Vagina (tissue), 2 donors: ENCODE data around the gene CT45A6.
"Not testable (repeated sequence)": the region's sequence is repeated elsewhere in the genome, so short reads cannot be mapped to it uniquely, and the experiment has no call there.

Source experiments
- CTCF ChIP-seq, 3 experiments: fragments of 450-650 bp in 2 of 3; fragments of 200-600 bp in 1 of 3; sonication (generic) in 1 of 3; IDR thresholded peaks; one replicate each; pipeline ENCODE4 v1.5.1; 2017 to 2019; ENCODE audit warnings: antibody characterized with exemption in 3 of 3, mild to moderate bottlenecking in 2 of 3, moderate library complexity in 2 of 3
- POLR2A ChIP-seq, 2 donors: fragments of 450-650 bp; IDR thresholded peaks; one replicate each; pipeline ENCODE4 v1.6.1; 2017; ENCODE audit warnings: antibody characterized with exemption in 2 of 2, mild to moderate bottlenecking in 2 of 2, moderate library complexity in 2 of 2
- POLR2AphosphoS5 ChIP-seq, 2 donors: sonication (generic); formaldehyde crosslinking; IDR thresholded peaks; one replicate each; pipeline ENCODE4 v1.9.0; 2017; ENCODE audit warnings: antibody characterized with exemption in 2 of 2, mild to moderate bottlenecking in 2 of 2, low read depth in 1 of 2; ENCODE audit not compliant: insufficient read depth in 1 of 2

DNA sequence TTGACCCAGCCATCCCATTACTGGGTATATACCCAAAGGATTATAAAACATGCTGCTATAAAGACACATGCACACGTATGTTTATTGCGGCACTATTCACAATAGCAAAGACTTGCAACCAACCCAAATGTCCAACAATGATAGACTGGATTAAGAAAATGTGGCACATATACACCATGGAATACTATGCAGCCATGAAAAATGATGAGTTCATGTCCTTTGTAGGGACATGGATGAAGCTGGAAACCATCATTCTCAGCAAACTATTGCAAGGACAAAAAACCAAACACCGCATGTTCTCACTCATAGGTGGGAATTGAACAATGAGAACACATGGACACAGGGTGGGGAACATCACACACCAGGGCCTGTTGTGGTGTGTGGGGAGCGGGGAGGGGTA lies 57.8 kb downstream of the CT45A6 start:
- TF ChIP-seq CTCF (IDR thresholded peaks at IDR 0.05); POLR2A (IDR thresholded peaks at IDR 0.05); POLR2AphosphoS5 (IDR thresholded peaks at IDR 0.05; ENCODE audit: insufficient read depth in 1 of 2, low read depth in 1 of 2): not testable (repeated sequence)
